ENCODE results near the gene EGR2.

GRCh38 chr10:62763155-62763554, 53.0 kb downstream of the EGR2 start:
- TF ChIP-seq CTCF (IDR thresholded peaks at IDR 0.05): no peak
- TF ChIP-seq STAT6 (CRISPR knock-in tag; conservative IDR thresholded peaks at IDR 0.05; ENCODE audit: low read depth): no peak
- TF ChIP-seq MYBL2 (CRISPR knock-in tag; IDR thresholded peaks at IDR 0.05): no peak
